GM12865 (cell line): ENCODE data around the gene MSRB2.

ENCODE experiments used
- DNase-seq: peaks from one replicate; pipeline ENCODE4 v3.0.0; 2010; ENCODE audit warnings: low read depth
- H3K4me3 ChIP-seq: 2 replicates; pipeline ENCODE4 v1.5.1; 2011; ENCODE audit warnings: mild to moderate bottlenecking, low read depth, low read length, control low read depth
- CTCF ChIP-seq: IDR thresholded peaks from 2 replicates; pipeline ENCODE4 v1.5.1; 2011; ENCODE audit warnings: low read length, control low read depth, low read depth, inconsistent platforms; ENCODE audit not compliant: insufficient read depth; ENCODE audit errors: missing control alignments

Gene MSRB2

GRCh38 chr10:23120001-23120934 lies 24.9 kb downstream of the MSRB2 start:
- no peak for TF ChIP-seq CTCF
- no peak overlapping the region for H3K4me3 ChIP-seq
- DNase-seq, result no peak

GRCh38 chr10:23121135-23121534 lies 25.8 kb downstream of the MSRB2 start:
- no peak for TF ChIP-seq CTCF
- DNase-seq, result no peak
- H3K4me3 ChIP-seq, result no peak overlapping the region

GRCh38 chr10:23136462-23136861 lies 41.1 kb downstream of the MSRB2 start:
- no peak for TF ChIP-seq CTCF
- DNase-seq, result no peak
- H3K4me3 ChIP-seq, result no peak overlapping the region

GRCh38 chr10:23139677-23140076 lies 44.3 kb downstream of the MSRB2 start:
- no peak overlapping the region for H3K4me3 ChIP-seq
- no peak for TF ChIP-seq CTCF
- DNase-seq, result no peak

- TF ChIP-seq CTCF, result no peak
- DNase-seq, result no peak
- no peak overlapping the region for H3K4me3 ChIP-seq
These were observed 46.6 kb downstream of the MSRB2 start for GRCh38 chr10:23141995-23142394.

GRCh38 chr10:23146258-23146657 lies 50.9 kb downstream of the MSRB2 start:
- no peak overlapping the region for H3K4me3 ChIP-seq
- no peak for TF ChIP-seq CTCF
- DNase-seq, result no peak

GRCh38 chr10:23147035-23147434 lies 51.7 kb downstream of the MSRB2 start:
- no peak overlapping the region for H3K4me3 ChIP-seq
- TF ChIP-seq CTCF, result no peak
- DNase-seq, result no peak
